Ovary (tissue), 9 donors: ENCODE results near the gene OR6C2. TPM values are rescaled to one million over a fixed set of nuclear protein-coding genes. Genes with fewer than 3 reads are reported as not detected.

Experiments
- DNase-seq, 5 donors: peaks; one replicate each; pipeline ENCODE4 v3.0.0-alpha.2; 2019 to 2020
- H3K27ac ChIP-seq, 2 donors: fragments of 200-600 bp; one replicate each; pipeline versions ENCODE4 v1.5.1 to v1.8.0; 2019 to 2022
- H3K27me3 ChIP-seq: fragments of 200-600 bp; one replicate; pipeline ENCODE4 v1.8.0; 2022
- H3K36me3 ChIP-seq: fragments of 200-600 bp; sonication (generic); one replicate; pipeline ENCODE4 v1.5.1; 2019
- H3K4me1 ChIP-seq: one replicate; pipeline ENCODE4 v1.8.1; 2013; ENCODE audit warnings: mild to moderate bottlenecking, moderate library complexity; ENCODE audit not compliant: insufficient read depth
- H3K4me3 ChIP-seq: fragments of 200-600 bp; sonication (generic); one replicate; pipeline ENCODE4 v1.5.1; 2017
- H3K9me3 ChIP-seq, 2 donors: fragments of 200-600 bp in 1 of 2; sonication (generic) in 1 of 2; one replicate each; pipeline versions ENCODE4 v1.5.1 to v1.8.1; 2013 to 2019; ENCODE audit warnings: mild to moderate bottlenecking in 1 of 2, moderate library complexity in 1 of 2
- CTCF ChIP-seq, 3 donors: fragments of 450-650 bp in 2 of 3; fragments of 200-600 bp in 1 of 3; IDR thresholded peaks; one replicate each; pipeline versions ENCODE4 v1.5.1 to v1.8.0; 2016 to 2022; ENCODE audit warnings: antibody characterized with exemption in 3 of 3, mild to moderate bottlenecking in 1 of 3
- EP300 ChIP-seq: sonication (generic); formaldehyde crosslinking; IDR thresholded peaks from one replicate; pipeline ENCODE4 v1.6.1; 2017; ENCODE audit warnings: antibody characterized with exemption
- POLR2A ChIP-seq: fragments of 450-650 bp; IDR thresholded peaks from one replicate; pipeline ENCODE4 v1.6.1; 2017; ENCODE audit warnings: antibody characterized with exemption, mild to moderate bottlenecking, moderate library complexity
- WGBS, 3 donors: extraction: QIAGEN DNeasy Blood & Tissue Kit in 1 of 3; methylation state at CpG; one replicate each; pipeline versions ENCODE4 v1.1.5 to v1.1.7; 2013 to 2017; 5-methylcytosine and 5-hydroxymethylcytosine counted together
- intact Hi-C, 4 donors: fragments of 100-400 bp; cut with DNase I; formaldehyde crosslinking; loops; one replicate each; pipeline versions ENCODE4 v1.11.0 to v1.15.1; 2022 to 2023
- polyA plus RNA-seq, 2 donors: library from polyadenylated mRNA; stranded (reverse); fragments of 200-250 nt in 1 of 2; fragments of 350-450 nt in 1 of 2; fragmentation: Illumina TruSeq in 1 of 2; extraction: RNeasy Lipid Tissue Mini Kit (QIAGEN cat#74804) in 1 of 2; gene quantifications; one replicate each; pipeline ENCODE4 v1.2.3, GENCODE V29; 2013 to 2014
- total RNA-seq, 7 donors: library from RNA; depleted of rRNA in 2 of 7; stranded (reverse); fragments of >200 nt in 2 of 7; fragmentation: NEBNext Ultra II Directional in 3 of 7; extraction: Animal tissue kit (Norgen Biotek cat#: 25700) in 3 of 7; gene quantifications; one replicate each; pipeline versions ENCODE4 v1.1.0 to v1.2.4, GENCODE V29; 2016 to 2023
- donor health status: DM: no; HTN: no; CAD: no; lungs with moderate emphysema.
- donor health status: DM: no; HTN: no; CAD: no.
- donor health status: Bipolar disorder and iron deficiency.
- donor health status: DM: yes; HTN: yes; CAD: no.
- donor health status: DM: no; HTN: no; CAD: no.
- donor health status: DM: yes; HTN: yes; CAD: no.

The OR6C2 gene
- total and polyA plus RNA-seq, 9 donors, result not detected

GRCh38 chr12:55492078-55492477 lies 48.2 kb downstream of the OR6C2 start, which contains the start of gene OR6C68:
Gene OR6C68, plus strand, starts transcription at chr12:55492378. Its CDS starts 0 bp downstream, at chr12:55492378.
- WGBS, 3 donors, result 60 to 71% (median 61%) methylated on average over 2 of the region's 2 CpGs
- Histone ChIP-seq H3K27ac (no peak within 1 kb of the TSS), H3K4me3 (no peak within 1 kb of the TSS), H3K9me3 (no peaks in the 10 kb centered on the region), H3K27me3 (no peaks in the 10 kb centered on the region), H3K4me1 (no peaks in the 10 kb centered on the region), H3K36me3 (no peaks in the 10 kb centered on the region)
- TF ChIP-seq EP300, result no peak
- DNase-seq, result no peak
- intact Hi-C loops, result no loop called here

DNA sequence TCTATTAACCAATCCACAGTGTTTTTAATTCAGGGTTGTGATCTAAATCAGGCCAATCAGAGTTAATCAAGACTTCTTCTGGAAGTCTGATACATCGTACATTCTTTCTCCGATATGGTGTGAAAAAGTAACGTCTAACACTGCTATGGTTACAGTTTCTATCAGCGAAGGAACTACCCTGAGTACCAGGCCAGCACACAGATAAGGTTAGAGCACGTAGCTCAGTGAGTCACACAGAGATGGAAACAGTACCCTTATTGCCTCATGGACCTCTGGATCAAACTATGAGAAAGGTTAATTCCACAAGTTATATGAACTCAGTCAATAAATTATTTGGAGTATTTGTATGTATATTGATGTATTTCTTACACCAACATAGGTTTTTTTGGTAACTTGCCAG lies 51.6 kb downstream of the OR6C2 start:
- no peak for TF ChIP-seq POLR2A
- no peak for TF ChIP-seq CTCF (IDR thresholded peaks at IDR 0.05)
- no peak for TF ChIP-seq EP300
- no peaks in the 10 kb centered on the region for H3K4me1 ChIP-seq
- no peaks in the 10 kb centered on the region for H3K27me3 ChIP-seq
- H3K9me3 ChIP-seq, result no peaks in the 10 kb centered on the region
- no peak overlapping the region for H3K4me3 ChIP-seq
- H3K27ac ChIP-seq, result no peak overlapping the region
- no peaks in the 10 kb centered on the region for H3K36me3 ChIP-seq
- no peak for DNase-seq
- WGBS, 3 donors, result 75 to 80% (median 79%) methylated on average over 5 of the region's 5 CpGs
- intact Hi-C loops, result no loop called here

- Histone ChIP-seq H3K36me3 (no peaks in the 10 kb centered on the region), H3K4me3 (no peak overlapping the region), H3K9me3 (no peaks in the 10 kb centered on the region), H3K27ac (no peak overlapping the region), H3K4me1 (no peaks in the 10 kb centered on the region), H3K27me3 (no peaks in the 10 kb centered on the region)
- intact Hi-C loops, result no loop called here
- WGBS, 3 donors, result 69 to 88% (median 72%) methylated on average over 4 of the region's 4 CpGs
- no peak for DNase-seq
- TF ChIP-seq CTCF (IDR thresholded peaks at IDR 0.05), result no peak
- no peak for TF ChIP-seq POLR2A
- no peak for TF ChIP-seq EP300
Observed at GRCh38 chr12:55499231-55499630, 55.4 kb downstream of the OR6C2 start.

DNA sequence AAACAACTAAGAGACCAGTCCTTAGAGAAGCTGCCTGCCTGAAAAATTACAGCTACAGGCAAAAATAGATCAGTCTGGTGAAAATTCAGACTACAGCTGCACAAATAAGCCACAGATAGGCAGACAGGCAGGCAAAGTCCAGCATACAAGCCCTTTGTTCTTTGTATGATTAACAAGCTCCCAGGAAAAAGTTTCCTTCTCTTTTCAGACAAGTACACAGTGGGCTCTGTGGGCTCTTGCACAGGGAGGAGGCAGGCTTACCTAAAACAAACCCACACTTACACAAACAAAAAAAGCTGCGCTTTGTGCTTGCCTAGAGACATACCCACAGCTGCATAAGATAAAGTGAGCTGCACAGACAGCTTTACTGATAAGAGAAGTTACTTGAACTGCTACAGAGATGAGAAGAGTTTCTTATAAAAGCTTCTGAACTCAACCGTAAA lies 56.0 kb downstream of the OR6C2 start:
- intact Hi-C loops, result no loop called here
- Histone ChIP-seq H3K27ac (no peak overlapping the region), H3K4me3 (no peak overlapping the region), H3K4me1 (no peaks in the 10 kb centered on the region), H3K9me3 (no peaks in the 10 kb centered on the region), H3K27me3 (no peaks in the 10 kb centered on the region), H3K36me3 (no peaks in the 10 kb centered on the region)
- WGBS, 3 donors, result 6 to 9% (median 6%) methylated on average over 2 of the region's 2 CpGs
- TF ChIP-seq POLR2A (no peak), EP300 (no peak), CTCF (IDR thresholded peaks at IDR 0.05) (no peak)
- no peak for DNase-seq

GRCh38 chr12:55501601-55502000 lies 57.7 kb downstream of the OR6C2 start:
- H3K27ac ChIP-seq, result no peak overlapping the region
- WGBS, 3 donors, result 16 to 23% (median 16%) methylated on average over 2 of the region's 2 CpGs
- no peaks in the 10 kb centered on the region for H3K27me3 ChIP-seq
- no peak overlapping the region for H3K4me3 ChIP-seq
- no peaks in the 10 kb centered on the region for H3K4me1 ChIP-seq
- H3K36me3 ChIP-seq, result no peaks in the 10 kb centered on the region
- no peak for DNase-seq
- intact Hi-C loops, result no loop called here
- H3K9me3 ChIP-seq, result no peaks in the 10 kb centered on the region
- TF ChIP-seq EP300 (no peak), POLR2A (no peak), CTCF (IDR thresholded peaks at IDR 0.05) (no peak)

Other genes with a start within 250 kb of the OR6C2 start
- gene OR10A7, start 223.1 kb upstream of the OR6C2 start, total RNA-seq, result not detected
- not detected for gene OR10A7, start 223.1 kb upstream of the OR6C2 start, polyA plus RNA-seq
- gene OR6C74, start 199.5 kb upstream of the OR6C2 start, total RNA-seq, result not detected
- gene OR6C74, start 199.5 kb upstream of the OR6C2 start, polyA plus RNA-seq, result not detected
- gene OR6C6, start 147.5 kb upstream of the OR6C2 start, total RNA-seq, result not detected
- gene OR6C6, start 147.5 kb upstream of the OR6C2 start, polyA plus RNA-seq, result not detected
- not detected for gene OR6C1, start 129.7 kb upstream of the OR6C2 start, total RNA-seq
- not detected for gene OR6C1, start 129.7 kb upstream of the OR6C2 start, polyA plus RNA-seq
- gene OR6C3, start 113.3 kb upstream of the OR6C2 start, total RNA-seq, result not detected
- not detected for gene OR6C3, start 113.3 kb upstream of the OR6C2 start, polyA plus RNA-seq
- not detected for gene OR6C75, start 81.1 kb upstream of the OR6C2 start, total RNA-seq
- not detected for gene OR6C75, start 81.1 kb upstream of the OR6C2 start, polyA plus RNA-seq
- gene OR6C65, start 43.5 kb upstream of the OR6C2 start, total RNA-seq, result not detected
- not detected for gene OR6C65, start 43.5 kb upstream of the OR6C2 start, polyA plus RNA-seq
- not detected for gene OR6C76, start 17.8 kb upstream of the OR6C2 start, total RNA-seq
- not detected for gene OR6C76, start 17.8 kb upstream of the OR6C2 start, polyA plus RNA-seq
- gene OR6C70, start 26.1 kb downstream of the OR6C2 start, total RNA-seq, result not detected
- gene OR6C70, start 26.1 kb downstream of the OR6C2 start, polyA plus RNA-seq, result not detected
- gene OR6C68, start 48.3 kb downstream of the OR6C2 start, total RNA-seq, result not detected
- gene OR6C68, start 48.3 kb downstream of the OR6C2 start, polyA plus RNA-seq, result not detected
- gene OR6C4, start 105.5 kb downstream of the OR6C2 start, total RNA-seq, result not detected
- not detected for gene OR6C4, start 105.5 kb downstream of the OR6C2 start, polyA plus RNA-seq
- not detected for gene OR2AP1, start 128.4 kb downstream of the OR6C2 start, total RNA-seq
- gene OR2AP1, start 128.4 kb downstream of the OR6C2 start, polyA plus RNA-seq, result not detected
- not detected for gene OR10P1, start 192.8 kb downstream of the OR6C2 start, total RNA-seq
- gene OR10P1, start 192.8 kb downstream of the OR6C2 start, polyA plus RNA-seq, result not detected